Measurements from ENCODE around the gene RNF222. TPM values are rescaled to one million over a fixed set of nuclear protein-coding genes. Genes with fewer than 3 reads are reported as not detected.

Gene RNF222
- total and polyA plus RNA-seq, 2 of the 8 experiments (the other 6 are each of a cell fraction or from before 2014, with no cell fraction given): not detected

GRCh38 chr17:8382052-8382879 lies 15.4 kb downstream of the RNF222 start:
- CTCF ChIA-PET (ENCODE audit: partially characterized antibody): interaction anchor here (0.6 to 1.4 kb wide), 9 partner anchors 9 to 254 kb away, joined by 3 to 5 read pairs (median 3); partner anchors contain the start of gene SLC25A35
- peak overlapping the region; percentile 76 for H3K27ac ChIP-seq (ENCODE audit: low read depth, low read length)
- peak; percentile 43; the same call in 1 of the 2 replicates for TF ChIP-seq POLR2AphosphoS5 (IDR thresholded peaks at IDR 0.05; ENCODE audit: low read depth, low read length)
- TF ChIP-seq SIN3A (conservative IDR thresholded peaks at IDR 0.05 in 1 of 2, IDR thresholded peaks at IDR 0.05 in 1 of 2; ENCODE audit: low read depth in 1 of 2, low read length in 2 of 2): 0 out of 4 replicates have a peak, but pooled peaks of 1 of the 2 experiments have one; percentile 30
- peak; percentile 24 to 40; a peak in 2 of 3 replicates for TF ChIP-seq POLR2A (IDR thresholded peaks at IDR 0.05; ENCODE audit: control extremely low read depth in 1 of 2, low read depth in 2 of 2, low read length in 2 of 2)
- no peak for TF ChIP-seq EGR1 (IDR thresholded peaks at IDR 0.05; ENCODE audit: borderline replicate concordance, low read depth, low read length)
- TF ChIP-seq JUND (IDR thresholded peaks at IDR 0.05; ENCODE audit: low read length): no peak
- no peak for TF ChIP-seq BACH1 (IDR thresholded peaks at IDR 0.05; ENCODE audit: low read length)
- TF ChIP-seq TAF7 (optimal IDR thresholded peaks at IDR 0.05; ENCODE audit: borderline replicate concordance, low read depth, low read length): peak; percentile 23
- peaks cover 27 to 49% (median 38%) of the 10 kb centered on the region in 4 experiments for H3K36me3 ChIP-seq (ENCODE audit: control insufficient read depth in 2 of 4, insufficient read depth in 4 of 4, low read length in 3 of 4)
- peaks cover 10 to 15% of the 10 kb centered on the region in 2 experiments for H4K20me1 ChIP-seq (replicated peaks in 1 of 2; ENCODE audit: control insufficient read depth in 1 of 2, insufficient read depth in 2 of 2, low read length in 2 of 2)
- no peak overlapping the region for H2BK15ac ChIP-seq (ENCODE audit: low read length)
- peaks cover 0 to 12% (median 4%) of the 10 kb centered on the region in 4 experiments; a peak in 5 of 7 replicates for H3K4me1 ChIP-seq (replicated peaks in 1 of 4; ENCODE audit: control insufficient read depth in 3 of 4, insufficient read depth in 4 of 4, low read length in 3 of 4)
- no peak overlapping the region for H2BK120ac ChIP-seq (replicated peaks; ENCODE audit: low read depth, low read length)
- peak overlapping the region; percentile 91 to 100 (median 98) for H3K4me3 ChIP-seq (ENCODE audit: extremely low read depth in 1 of 4, insufficient read depth in 2 of 4, low read depth in 3 of 4, low read length in 4 of 4)
- no peaks in the 10 kb centered on the region for H3K9me3 ChIP-seq (ENCODE audit: insufficient read depth in 2 of 2, low read depth in 1 of 2, low read length in 1 of 2)
- no peak for DNase-seq (ENCODE audit: low read depth in 1 of 2, low spot score in 2 of 2)
- FAIRE-seq: no peak
- 20% methylated on average over 27 of the region's 27 CpGs; no CpG with 5 or more reads in 1 of the 2 experiments for WGBS, 2 experiments (ENCODE audit: extremely low coverage in 1 of 2, insufficient coverage in 1 of 2, insufficient read length in 1 of 2, insufficient replicate concordance in 2 of 2, low coverage in 1 of 2, low lambda C conversion rate in 2 of 2, missing lambda C conversion rate in 1 of 2)
- POLR2A ChIA-PET (ENCODE audit: partially characterized antibody): interaction anchor here (0.6 to 4.6 kb wide), 45 partner anchors 11 to 797 kb away, joined by 3 to 51 read pairs (median 4); partner anchors contain the start of genes AURKB, NDEL1, RANGRF and RNF222
- no peak overlapping the region for H2BK20ac ChIP-seq (ENCODE audit: low read length)
- H3K23me2 ChIP-seq (ENCODE audit: low read depth, low read length): peaks cover 5% of the 10 kb centered on the region; the same call in 1 of the 2 replicates
- H4K8ac ChIP-seq (ENCODE audit: extremely low read depth, insufficient read depth, low read length): peak overlapping the region; percentile 98; the same call in 1 of the 2 replicates
- H3K18ac ChIP-seq (ENCODE audit: extremely low read depth, low read length): peak overlapping the region; percentile 38; the same call in 1 of the 2 replicates
- H3K27me3 ChIP-seq (replicated peaks in 1 of 4; ENCODE audit: control insufficient read depth in 3 of 4, extremely low read depth in 1 of 4, insufficient read depth in 3 of 4, low read length in 3 of 4): no peaks in the 10 kb centered on the region
- no peak overlapping the region for H3K14ac ChIP-seq (ENCODE audit: insufficient read length)
- no peak overlapping the region for H2AK5ac ChIP-seq (ENCODE audit: low read depth, low read length)
- peaks cover 13 to 37% of the 10 kb centered on the region in 2 experiments; a peak in 3 of 4 replicates for H3K79me2 ChIP-seq (ENCODE audit: control insufficient read depth in 1 of 2, insufficient read depth in 2 of 2, low read length in 2 of 2)
- H3K56ac ChIP-seq (replicated peaks; ENCODE audit: insufficient read length, low read depth, low read length): peak overlapping the region; percentile 52
- H3K4ac ChIP-seq (replicated peaks; ENCODE audit: insufficient read length, low read depth, low read length): no peak overlapping the region
- H2BK5ac ChIP-seq (ENCODE audit: low read depth, low read length): no peak overlapping the region; the same call in 1 of the 2 replicates
- peak overlapping the region; percentile 80 to 87 for H3K4me2 ChIP-seq (ENCODE audit: insufficient read depth in 1 of 2, low read depth in 2 of 2, low read length in 2 of 2)
- no peak overlapping the region for H4K91ac ChIP-seq (replicated peaks; ENCODE audit: insufficient read length, low read length)
- no peak overlapping the region for H2AFZ ChIP-seq (ENCODE audit: low read length)
- no peak overlapping the region for H3K23ac ChIP-seq (ENCODE audit: insufficient read length)
- 0 out of 2 replicates have a peak, but pooled peaks cover 2% of the 10 kb centered on the region for H3K79me1 ChIP-seq (ENCODE audit: low read depth, low read length)
- peak overlapping the region; percentile 92 to 98 (median 96) for H3K9ac ChIP-seq (replicated peaks in 1 of 4; ENCODE audit: extremely low read depth in 1 of 4, low read depth in 3 of 4, low read length in 3 of 4)
- H4K5ac ChIP-seq (ENCODE audit: insufficient read length, low read depth, low read length): no peak overlapping the region
- H2BK12ac ChIP-seq (ENCODE audit: low read depth, low read length): no peak overlapping the region

All from H1 (cell line).